AG08396 (cell line): Measurements from ENCODE around the gene SERF1A.
"Not testable (repeated sequence)": the region's sequence is repeated elsewhere in the genome, so short reads cannot be mapped to it uniquely, and the experiment has no call there.

Experiments
- DNase-seq: peaks from one replicate; pipeline ENCODE4 v3.0.0; 2012; ENCODE audit warnings: low spot score, mixed read lengths

SERF1A gene

GRCh38 chr5:70900533-70901271 is at the start of gene SERF1A:
Gene SERF1A, plus strand, starts transcription at chr5:70900669. Its CDS starts 201 bp downstream, at chr5:70900870.
- DNase-seq = not testable (repeated sequence)

- not testable (repeated sequence) for DNase-seq
These were observed 33.7 kb upstream of the SERF1A start for GRCh38 chr5:70866778-70867177.

GRCh38 chr5:70870626-70871025 is 29.8 kb upstream of the SERF1A start:
- DNase-seq = not testable (repeated sequence)

GRCh38 chr5:70896076-70896475 is 4.4 kb upstream of the SERF1A start:
- not testable (repeated sequence) for DNase-seq

- not testable (repeated sequence) for DNase-seq
These were observed 753 bp downstream of the SERF1A start for GRCh38 chr5:70901272-70901571.

- not testable (repeated sequence) for DNase-seq
These were observed 6.2 kb downstream of the SERF1A start for GRCh38 chr5:70906624-70907023.

- not testable (repeated sequence) for DNase-seq
These were observed 16.4 kb downstream of the SERF1A start for GRCh38 chr5:70916829-70917228.

GRCh38 chr5:70925211-70925562 is 24.7 kb downstream of the SERF1A start:
- DNase-seq = not testable (repeated sequence)

- DNase-seq = not testable (repeated sequence)
These were observed 31.4 kb downstream of the SERF1A start for GRCh38 chr5:70931709-70932368.

- not testable (repeated sequence) for DNase-seq
These were observed 32.1 kb downstream of the SERF1A start for GRCh38 chr5:70932560-70932959.

- not testable (repeated sequence) for DNase-seq
These were observed 52.6 kb downstream of the SERF1A start for GRCh38 chr5:70953068-70953467.
